COR-L47 (cell line): ENCODE results near the gene PIGA.

Experiments used
- DNase-seq: peaks from one replicate; lab custom pipeline; 2025; lab: John Stamatoyannopoulos, UW

PIGA gene, protein sequence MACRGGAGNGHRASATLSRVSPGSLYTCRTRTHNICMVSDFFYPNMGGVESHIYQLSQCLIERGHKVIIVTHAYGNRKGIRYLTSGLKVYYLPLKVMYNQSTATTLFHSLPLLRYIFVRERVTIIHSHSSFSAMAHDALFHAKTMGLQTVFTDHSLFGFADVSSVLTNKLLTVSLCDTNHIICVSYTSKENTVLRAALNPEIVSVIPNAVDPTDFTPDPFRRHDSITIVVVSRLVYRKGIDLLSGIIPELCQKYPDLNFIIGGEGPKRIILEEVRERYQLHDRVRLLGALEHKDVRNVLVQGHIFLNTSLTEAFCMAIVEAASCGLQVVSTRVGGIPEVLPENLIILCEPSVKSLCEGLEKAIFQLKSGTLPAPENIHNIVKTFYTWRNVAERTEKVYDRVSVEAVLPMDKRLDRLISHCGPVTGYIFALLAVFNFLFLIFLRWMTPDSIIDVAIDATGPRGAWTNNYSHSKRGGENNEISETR

DNA sequence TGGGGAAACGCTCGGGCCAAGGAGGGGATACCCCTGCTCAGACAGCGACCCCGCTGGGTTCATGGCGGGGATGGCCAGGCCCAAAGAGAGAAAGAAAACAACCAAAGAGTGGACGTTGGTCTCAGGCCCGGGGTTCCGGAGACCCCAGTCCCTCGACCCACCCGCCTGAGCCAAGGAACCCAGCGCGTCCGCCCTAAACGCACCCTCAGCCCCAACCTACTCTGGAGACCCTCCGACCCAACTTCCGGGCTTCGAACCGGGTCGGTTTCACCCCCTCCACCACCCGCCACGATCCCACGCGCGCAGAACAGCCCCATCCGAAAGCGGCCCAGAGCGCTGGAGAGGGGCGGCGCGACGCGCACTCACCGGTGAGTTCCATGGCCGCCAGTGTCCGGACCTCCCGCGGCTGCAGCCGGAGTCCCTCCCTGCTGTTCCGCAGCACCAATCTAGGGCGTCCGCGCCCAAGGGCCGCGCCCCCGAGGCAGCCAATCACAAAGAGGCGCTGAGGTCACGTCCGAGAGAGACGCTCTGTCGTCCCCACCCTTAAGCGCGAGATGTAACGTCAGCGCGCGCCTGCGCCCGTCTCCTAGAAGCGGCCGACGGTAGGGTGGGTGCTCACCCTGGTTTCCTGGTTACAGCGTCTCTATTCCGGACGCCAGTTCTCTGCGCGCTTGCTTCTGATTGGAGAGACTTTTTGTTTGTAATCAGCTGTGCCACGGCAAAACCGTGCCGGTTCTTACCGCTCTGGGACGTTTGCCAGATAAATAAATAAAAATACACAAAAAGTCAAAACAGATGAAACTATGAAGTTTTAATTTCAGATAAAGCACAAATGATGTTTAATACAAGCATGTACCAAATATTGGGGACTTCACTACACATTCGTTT is at the start of gene PIGA:
PIGA (minus strand) TSS at position 389 of the 888 bp plus-strand sequence. CDS start 3,593 bp downstream, outside the sequence.
- peak; percentile 90 for DNase-seq

DNA sequence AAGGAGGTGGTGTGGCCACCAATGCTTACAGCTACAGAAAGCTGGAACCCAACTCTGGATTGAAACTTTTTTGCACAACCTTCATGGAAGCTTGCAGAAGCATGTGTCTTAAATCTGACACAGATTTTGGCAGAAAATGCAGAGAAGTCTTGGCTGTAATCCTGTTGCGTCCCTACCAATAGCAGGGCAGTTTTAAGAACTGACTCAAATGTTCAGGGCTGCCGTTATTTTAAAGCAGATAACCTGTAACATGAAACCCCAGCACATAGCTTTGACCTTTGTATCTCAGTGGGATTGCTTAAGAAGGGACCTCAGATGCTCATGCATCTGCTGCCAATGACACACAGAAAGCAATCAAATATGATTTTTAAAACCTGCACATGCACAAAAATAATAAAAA is 49.0 kb upstream of the PIGA start, which contains the start of gene VEGFD:
VEGFD (minus strand) TSS at position 110 of the 400 bp plus-strand sequence. CDS start 467 bp downstream, outside the sequence.
- DNase-seq, result no peak

DNA sequence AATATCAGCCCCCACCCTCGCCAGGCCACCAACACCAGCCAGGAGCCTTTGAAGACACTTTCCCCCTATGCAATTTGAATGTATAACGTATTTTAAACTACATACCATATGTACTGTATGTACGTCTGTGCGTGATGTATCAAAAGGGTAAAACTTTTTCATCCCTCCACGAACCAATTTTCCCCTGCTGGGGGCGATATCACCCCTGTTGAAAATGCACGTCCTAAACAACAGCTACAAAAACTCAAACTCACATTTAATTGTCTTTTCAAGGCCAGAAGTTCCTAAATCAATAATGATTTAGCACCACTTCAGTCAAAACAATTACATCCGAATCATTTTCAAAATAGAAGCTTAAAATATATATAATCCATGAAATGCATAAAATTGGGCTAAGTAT is 47.5 kb upstream of the PIGA start:
- no peak for DNase-seq

DNA sequence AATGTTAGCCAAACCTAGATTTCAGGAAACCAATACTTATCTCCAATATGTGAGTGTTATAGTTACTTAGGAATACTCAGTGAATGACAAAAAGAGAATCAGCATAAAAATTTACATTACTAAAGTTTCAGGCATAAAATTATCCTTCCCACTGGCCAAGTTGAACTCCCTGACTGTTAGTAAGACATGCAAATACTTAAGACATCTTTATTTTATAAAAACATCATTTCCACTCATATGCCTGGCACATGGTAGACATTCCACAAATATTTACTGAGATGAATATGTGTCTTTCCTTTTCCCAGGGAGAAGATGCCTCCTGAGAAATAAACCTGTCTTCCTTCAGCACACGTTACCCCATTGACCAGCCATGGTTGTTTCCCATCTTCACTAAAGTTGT is 41.6 kb upstream of the PIGA start:
- no peak for DNase-seq

DNA sequence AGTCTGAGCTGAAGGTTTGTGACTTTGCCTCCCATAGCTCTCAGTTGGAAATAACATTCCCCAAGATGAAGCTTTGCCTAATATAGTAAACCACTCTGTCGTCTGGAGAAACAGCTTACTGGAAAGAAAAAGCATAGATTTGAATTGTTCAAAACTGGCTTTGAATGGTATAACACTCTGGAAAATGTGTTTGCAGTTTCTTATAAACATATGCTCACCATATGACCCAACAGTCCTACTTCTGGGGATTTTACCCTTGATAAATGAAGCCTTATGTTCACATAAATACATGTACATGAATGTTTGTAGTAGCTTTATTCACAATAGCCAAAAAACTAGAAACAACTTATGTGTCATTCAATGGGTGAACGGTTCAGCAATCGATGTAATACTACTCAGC is 38.7 kb upstream of the PIGA start:
- no peak for DNase-seq

DNA sequence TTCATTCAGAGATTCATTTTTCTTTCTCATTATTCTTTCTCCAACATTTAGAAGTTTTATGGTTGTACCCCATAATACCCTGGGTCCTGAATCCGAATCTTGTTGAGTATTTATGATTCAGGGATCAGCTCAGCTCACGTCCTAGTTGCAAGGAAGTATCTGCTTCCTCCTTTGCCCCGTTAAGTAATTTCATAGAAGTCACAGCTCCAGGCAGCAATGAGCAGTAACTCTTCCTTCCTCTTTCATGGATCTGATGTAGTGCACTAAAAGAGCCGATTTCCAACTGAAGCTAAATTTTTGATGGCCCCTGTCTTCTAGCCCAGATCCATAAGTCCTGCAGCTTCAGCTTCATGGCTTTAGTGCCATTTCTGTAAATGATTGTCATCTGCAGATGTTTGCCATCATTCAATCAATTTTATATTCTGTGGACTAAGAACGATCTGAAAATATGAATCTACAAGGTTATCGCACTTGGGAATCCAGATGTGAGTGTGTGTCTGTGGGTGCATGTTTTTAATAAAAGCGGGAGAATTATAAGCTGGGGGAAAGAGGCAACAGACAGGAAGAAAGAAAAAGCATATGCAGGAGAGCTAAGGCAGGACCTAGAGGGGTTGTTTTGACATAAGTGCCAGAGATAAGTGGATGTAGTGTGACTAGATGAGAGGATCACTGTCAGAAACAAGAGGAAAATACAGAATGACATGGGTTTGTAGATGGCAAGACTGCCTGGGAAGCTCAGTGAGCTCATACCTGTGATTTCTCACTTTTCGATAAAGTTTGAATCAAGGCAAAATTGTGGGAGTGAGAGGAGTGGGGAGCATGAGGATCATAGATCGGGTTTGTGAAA is 31.4 kb upstream of the PIGA start:
- DNase-seq, result no peak

DNA sequence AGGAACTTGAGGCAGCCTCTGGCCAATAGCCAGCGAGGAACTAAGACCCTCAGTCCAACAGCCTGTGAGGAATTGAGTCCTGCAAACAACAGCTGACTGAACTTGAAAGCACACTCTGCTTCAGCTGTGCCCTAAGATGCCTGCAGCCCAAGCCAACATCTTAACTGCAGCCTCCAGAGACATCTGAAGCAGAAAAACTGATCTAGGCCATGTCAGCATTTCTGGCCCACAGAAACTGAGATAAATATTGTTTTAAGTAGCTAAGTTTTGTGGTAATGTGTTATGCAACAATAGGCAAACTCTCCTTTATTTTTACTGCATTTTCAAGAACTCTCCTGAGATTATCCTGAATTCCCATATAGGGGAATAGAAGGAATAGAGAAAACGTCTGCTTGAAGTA is 24.4 kb upstream of the PIGA start:
- no peak for DNase-seq

DNA sequence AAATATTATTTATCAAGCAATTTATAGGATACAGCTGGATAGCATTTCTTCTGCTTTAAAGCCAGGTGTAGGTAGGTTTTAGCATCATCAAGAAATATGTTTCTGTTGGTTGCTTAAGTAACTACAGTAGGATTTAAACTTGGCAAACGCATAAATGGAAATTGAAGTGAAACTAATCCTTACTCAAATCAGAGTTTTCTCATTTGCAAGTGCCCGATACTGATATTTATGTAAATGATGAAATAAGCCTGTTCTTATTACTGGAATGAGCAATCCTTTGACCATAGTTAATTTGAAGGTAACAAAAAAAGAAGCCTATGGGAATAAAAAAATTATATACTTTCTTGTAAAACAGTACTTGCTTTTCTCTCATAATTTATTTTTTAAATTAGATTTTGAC is 23.2 kb upstream of the PIGA start:
- no peak for DNase-seq

DNA sequence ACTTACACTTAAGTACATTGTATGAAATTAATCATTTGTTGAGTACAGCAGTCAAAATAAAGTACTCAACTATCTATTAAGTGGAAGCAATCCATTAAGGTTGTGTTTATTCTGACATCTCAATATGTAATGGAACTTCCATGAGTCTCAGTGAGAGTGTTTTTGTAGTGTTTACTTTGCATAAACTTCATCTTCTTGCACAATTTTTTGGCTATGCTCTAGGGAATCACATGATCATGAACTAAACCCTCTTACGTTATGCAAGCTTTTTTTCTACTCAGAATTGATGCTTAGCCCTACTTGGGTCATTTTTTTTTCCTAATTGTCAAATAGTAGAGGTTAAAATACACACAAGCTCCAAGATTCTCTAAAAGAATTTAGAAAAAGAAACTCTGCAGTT is 21.1 kb upstream of the PIGA start:
- no peak for DNase-seq

DNA sequence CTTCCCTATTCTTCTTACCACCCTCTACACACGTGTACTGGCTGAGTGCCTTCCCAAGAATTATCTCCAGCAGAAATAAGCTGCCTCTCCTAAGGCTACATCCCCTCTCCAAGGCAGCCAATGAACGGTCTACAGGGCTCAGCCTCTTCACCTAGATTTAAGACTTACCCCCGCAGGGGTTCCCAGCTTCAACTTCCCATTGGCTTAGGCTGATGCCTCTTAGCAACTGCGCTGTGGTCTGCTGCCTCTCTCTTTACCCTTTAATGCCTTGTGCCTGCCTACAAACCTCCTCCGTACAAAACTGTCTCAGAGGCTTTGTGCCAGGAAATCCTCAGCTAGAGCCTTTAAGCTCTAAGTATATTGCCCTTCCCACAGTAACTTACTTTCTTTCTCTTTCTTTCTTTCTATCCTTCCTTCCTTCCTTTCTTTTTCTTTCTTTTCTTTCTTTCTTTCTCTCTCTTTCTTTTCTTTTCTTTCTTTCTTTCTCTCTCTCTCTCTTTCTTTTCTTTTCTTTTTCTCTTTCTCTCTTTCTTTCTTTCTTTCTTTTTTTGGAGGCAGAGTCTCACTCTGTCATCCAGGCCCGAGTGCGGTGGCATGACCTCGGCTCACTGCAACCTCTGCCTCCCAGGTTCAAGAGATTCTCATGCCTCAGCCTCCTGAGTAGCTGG is 15.1 kb upstream of the PIGA start:
- DNase-seq, result no peak

DNA sequence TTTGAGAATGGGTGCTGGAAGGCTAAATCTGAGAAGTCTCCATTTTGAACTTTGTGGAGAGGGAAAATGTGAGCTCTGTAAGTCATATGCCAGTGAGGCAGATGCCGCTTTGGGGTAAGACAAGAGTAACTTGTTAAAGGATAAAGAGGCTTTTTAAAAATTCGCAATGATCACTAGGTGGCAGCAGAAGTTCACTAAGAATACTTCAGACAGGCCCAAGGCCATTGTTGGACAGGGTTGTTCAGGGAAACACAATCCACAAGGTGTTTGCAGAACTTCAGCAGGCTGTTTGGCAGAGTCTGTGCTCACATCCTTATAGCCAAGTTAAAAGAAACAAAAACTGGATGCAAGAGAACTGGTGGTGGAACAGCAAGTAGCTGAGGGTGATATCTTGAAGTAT is 13.7 kb upstream of the PIGA start:
- peak; percentile 52 for DNase-seq

DNA sequence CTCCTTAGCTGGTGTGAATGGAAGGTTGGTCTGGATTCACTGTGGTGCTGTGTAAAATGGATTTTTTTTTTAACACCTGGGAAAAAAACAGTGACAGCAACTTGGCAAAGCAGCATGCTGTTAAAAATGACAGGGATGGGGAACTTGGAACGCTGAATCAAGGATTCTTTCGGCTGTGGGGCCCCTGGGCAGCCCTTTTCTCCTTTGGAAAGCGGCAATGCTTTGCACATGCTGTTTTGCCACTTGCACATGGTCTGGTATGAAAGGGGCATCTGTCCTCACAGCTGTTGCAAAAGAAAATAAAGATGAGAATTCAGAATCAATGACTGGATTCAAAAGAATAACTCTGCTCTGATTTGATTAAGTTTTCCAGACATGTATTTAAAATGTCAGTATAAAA is 10.7 kb upstream of the PIGA start:
- DNase-seq, result no peak

DNA sequence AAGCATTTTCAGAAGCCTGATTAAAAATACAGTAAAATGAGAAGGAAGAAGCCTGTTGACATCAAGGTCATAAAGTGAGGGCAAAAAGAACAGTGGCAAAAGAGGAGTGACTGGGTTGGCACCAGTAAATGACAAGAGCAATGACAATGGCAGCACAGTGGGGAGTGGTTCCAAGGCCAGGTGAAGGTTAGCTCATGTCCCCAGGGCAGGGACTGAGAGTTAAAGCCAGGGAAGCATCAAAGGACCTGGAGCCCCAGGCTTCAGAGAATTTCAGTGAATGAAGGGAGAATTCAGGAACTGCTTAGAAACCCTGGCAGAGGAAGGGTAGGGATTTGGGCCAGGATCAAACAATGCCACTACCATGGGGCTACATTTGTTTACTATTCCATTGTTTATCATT is 8.8 kb upstream of the PIGA start:
- no peak for DNase-seq

DNA sequence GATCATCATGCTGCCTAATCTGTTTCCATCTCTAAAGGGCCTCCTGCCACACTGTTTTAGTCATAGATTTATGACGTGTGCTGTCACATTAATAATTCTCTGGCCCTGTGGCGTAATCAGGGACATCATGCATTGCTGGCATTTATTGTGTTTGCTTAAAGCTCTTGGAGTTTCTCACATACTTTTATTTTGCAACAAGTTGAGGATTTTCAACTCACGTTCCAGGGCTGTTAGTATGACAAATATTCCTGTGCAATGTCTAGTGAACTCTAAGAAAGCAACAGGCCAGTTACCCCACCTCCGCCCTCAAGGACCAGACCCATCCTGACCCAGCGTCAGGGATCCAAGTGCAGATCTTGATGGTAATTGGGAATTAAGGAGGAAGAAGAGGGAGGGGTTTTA is 7.8 kb upstream of the PIGA start:
- DNase-seq, result no peak

DNA sequence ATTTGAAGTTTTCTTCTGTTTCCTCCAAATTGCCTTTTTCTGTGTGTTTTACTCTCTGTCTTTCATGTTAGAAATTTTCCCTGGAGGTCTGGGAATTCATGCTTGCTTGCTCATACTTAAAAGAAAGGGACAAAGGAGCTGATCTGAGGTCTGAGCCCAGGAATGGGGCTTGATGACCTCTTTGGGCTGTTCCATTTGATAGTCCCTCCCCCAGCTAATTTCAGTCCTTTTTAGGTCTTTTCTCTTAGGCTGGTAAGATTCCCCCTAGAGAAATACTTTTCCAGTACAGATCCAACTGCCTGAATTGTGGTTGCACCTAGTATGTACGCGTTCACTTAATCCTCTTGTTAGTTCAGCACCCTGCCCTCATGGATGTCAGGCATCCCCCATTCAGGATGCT is 5.5 kb upstream of the PIGA start:
- no peak for DNase-seq

DNA sequence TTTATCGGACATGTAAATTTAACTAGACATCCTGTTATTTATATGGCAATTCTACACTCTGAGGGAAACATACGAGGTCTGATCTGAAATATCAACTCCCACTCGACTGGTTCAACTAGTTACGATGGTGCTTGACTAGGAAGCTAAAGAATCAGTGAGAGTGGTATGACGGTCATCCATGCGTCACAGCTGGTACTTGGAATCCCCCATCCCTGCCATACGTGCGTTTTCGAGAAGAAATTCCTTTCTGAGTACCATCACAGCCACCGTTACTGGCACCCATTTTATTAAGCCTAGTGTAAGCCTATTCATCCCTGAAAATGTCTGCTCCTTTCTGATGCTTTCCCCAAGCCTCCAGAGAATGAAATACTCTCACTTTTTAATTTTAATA is 695 bp upstream of the PIGA start:
- peak; percentile 25 for DNase-seq

DNA sequence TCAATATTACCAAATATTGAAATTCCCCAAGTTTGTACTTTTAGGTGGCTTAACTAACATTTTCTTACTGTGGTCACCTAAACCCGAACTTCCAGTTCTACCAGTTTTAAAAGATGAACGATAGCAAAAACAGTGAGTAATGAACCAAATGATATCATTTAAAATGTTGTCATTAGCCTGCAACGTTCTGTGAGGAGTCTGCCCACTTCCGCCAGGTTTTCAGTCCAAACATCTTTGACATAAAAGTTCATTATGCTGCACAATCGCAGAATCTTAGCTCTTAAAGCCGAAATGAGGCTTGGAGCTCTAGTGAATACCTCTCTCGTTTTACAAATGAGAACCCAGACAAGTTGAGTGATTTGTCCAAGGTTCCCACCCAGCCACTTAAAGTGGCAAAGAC is 762 bp downstream of the PIGA start:
- DNase-seq, result no peak

DNA sequence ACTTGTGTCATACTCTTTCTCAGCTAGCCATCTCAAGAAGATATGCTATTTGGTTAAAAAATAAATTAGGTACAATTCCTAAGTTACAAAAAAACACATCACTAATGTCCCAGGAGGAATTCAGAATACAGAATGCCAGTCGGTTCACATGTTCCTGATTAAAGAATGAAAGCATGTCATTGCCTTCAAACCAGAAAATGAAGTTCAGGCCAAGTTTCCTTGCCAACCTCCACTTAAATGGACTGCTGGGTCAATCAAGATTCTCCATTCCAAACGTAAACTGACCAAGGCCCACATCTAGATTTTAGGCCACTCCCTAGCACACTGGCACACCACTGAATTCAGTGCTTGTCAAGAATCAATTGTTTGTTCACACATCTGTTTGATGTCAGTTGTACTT is 6.5 kb downstream of the PIGA start:
- DNase-seq, result no peak

DNA sequence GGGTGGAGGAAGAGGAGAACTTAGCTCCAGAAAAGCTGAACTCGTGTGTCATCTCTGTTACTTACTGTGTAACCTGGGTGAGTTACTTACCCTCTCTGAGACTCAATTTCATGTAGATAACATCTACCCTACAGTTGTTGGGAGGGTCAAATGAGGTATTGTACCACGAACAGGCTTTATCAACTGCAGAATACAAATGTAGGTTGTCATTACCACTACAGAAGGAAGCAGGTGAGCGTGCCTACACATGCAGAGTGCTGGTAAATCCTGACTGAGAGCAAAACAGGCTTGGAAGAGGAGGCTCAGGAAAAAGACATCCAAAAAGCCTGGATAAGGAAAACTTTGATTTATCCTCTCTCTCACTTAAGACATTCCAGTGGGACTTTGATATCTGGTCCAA is 7.2 kb downstream of the PIGA start:
- no peak for DNase-seq

DNA sequence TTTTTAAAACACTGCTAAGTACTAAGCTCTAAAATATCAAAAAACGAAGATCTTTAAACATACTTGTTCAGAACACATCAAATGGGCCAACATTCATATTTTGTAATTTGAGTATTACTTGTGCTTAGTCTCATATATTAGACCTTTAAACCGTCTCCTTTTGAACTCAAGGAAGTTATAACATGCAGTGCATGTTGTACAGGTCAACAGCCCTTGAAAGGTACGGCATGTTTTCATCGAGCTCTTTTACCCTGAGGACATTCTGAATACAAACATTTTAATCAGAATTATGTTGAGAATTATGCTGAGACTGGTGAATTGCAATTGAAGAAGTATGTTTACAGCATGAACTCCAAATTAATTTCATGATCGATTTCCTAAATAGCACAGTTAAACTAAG is 12.9 kb downstream of the PIGA start:
- DNase-seq, result no peak

DNA sequence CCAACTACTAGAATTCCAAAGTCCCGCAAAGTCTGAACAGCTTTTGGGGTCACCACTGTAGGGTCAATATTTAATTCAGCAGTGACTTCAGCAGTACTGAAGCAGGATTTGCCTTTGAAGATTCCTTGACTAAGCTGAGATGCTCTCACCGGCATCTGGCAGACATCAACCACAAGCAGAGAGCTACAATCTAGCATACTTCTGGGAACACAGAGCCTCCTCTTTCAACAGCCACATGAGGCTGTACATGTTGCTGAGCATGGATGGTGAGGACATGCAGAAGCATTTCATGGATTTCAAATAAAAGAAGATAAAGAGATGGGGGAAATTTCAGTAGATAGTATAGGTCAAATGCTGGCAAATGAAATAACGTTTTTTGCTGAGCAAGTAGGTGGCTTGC is 13.3 kb downstream of the PIGA start:
- DNase-seq, result no peak

DNA sequence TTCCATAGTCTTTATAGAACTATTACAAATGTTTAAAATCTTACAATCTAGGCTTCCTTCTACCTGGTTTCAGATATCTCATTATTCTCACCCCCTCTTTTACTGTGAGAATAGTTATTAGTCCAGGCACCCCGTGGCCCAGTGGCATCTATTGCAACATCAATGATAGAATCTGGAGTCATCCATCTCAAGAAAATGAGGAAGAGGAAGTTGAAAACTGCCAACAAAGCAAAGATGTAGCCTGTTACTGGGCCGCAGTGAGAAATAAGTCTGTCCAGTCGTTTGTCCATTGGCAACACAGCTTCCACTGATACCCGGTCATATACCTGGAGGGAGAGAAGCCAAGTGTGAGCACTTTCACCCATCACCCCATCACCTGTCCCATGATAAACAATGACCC is 13.9 kb downstream of the PIGA start:
- no peak for DNase-seq
